Amniotic epithelial cell (primary cell): ENCODE measurements around the gene WNT5A.

Experiments used
- DNase-seq: peaks from one replicate; pipeline ENCODE4 v3.0.0-alpha.2; 2010; ENCODE audit warnings: low read depth

WNT5A gene

GRCh38 chr3:55481744-55482495 is 5.2 kb downstream of the WNT5A start:
- peak; percentile 55 for DNase-seq

DNA sequence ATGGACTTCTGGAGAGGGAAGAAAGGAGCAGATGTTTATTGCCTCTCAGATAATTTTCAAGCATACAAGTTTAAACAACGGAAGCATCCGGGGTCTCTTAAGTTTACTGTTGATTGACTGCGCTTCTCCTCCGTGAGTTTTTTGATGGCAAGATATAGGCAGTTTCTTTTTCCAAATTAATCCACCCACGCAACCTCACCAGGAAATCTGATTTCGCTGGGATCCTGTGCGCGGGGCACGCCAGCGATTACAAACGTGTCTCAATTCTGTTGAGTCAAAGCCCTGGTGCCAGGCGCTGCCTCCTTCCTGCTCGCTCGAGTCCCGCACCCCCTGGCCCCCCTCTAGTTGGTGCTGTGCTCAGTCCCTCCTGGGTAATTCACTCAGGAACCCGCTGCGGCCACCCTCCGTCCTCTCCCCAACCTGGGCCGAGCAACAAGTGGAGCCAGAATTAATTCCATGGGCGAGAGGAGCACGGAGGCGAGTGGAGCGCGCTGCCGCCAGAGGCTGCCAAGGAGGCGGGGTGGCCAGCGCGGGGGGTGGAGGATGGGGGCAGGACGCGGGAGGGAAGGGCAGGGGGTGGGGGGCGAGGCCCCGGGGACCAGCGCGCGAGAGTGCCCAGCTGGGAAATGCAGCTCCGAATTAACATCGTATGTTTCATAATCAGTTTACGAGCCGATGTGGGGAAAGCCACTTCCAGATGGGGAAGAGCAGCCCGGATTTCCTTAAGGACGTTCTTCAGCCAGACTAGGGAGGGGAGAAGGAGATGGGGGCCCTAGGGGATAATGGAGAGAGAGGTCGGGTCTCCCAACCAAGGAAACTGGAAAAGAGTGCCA is 6.0 kb downstream of the WNT5A start:
- peak; percentile 88 for DNase-seq

DNA sequence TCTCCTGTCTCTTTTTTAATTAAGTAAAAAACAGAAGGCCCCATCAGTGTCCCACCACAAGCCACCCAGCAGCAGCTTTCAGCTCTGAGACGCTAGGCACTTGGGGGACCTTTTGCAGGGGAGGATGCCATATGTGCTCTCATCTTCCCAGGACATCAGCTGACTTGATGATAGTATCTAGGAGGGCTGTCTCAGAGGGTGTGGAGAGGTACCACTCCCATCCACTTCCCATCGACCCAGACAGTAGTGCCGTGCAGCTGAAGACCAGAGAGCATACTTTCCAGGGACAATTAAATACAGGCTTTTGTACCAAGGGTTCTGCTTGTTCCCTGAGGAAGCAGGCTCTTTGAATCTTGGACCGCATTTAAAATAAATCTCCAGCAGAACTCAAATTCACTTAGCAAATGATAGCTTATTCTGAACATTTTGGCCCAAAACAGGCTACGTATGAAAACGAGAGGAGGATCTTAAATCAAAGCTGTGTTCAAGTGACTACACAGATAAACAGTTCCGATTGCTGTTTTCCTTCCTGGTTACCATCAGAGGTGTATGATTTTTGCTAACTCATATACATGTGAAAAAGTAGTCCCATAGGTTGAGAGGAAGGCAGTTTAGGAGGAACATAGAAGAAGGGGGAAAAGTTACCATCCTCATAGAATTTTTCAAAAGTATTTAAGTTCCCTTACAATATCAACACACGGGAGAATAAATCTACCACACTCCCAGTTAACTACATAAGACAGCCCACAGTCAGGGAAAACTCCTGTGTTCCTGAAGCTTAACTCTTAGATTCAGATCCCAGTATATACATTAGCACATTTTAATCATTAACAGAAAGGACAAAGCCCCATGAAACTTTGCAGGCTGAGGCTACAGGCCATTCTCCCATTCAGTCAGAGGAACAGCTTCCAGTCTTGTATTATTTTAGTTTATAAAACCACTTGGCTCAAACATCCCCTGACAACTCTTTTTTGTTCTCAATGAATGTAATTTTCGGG is 9.5 kb downstream of the WNT5A start:
- no peak for DNase-seq

- peak; percentile 91 for DNase-seq
These were observed 10.6 kb downstream of the WNT5A start for GRCh38 chr3:55476515-55476914.

DNA sequence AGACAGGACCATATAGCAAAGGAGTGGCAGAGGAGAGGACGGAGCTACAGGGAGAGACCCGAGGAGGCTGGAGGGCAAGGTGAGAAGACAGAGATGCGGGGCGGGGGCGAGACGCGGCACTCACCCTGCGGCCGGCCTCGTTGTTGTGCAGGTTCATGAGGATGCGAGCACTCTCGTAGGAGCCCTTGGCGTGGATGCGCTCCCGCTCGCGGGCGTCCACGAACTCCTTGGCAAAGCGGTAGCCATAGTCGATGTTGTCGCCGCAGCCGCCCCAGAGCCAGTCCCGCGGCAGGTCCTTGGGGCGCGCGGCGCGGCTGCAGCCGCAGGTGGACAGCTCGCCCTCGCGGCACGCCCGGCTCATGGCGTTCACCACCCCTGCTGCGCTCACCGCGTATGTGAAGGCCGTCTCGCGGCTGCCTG is 12.9 kb downstream of the WNT5A start:
- no peak for DNase-seq

DNA sequence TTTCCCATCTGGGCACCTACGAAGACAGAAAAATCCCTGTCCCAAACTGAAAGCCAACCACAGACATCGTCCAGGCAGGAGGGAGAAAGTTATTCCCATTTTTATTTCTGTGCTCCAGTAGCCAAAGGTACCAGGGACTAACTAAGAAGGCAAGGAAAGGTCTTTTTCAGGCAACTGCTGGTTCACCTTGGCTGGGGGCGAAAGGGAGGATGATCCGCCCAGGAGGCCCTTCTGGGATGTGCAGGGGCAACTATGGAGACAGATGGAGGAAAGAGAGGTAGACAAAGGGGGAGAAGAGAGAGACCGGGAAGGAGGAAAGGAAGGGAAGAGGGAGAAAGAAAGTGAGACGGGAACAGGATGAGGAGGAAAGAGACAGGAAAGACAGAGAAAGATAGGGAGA is 13.3 kb downstream of the WNT5A start:
- DNase-seq = no peak

DNA sequence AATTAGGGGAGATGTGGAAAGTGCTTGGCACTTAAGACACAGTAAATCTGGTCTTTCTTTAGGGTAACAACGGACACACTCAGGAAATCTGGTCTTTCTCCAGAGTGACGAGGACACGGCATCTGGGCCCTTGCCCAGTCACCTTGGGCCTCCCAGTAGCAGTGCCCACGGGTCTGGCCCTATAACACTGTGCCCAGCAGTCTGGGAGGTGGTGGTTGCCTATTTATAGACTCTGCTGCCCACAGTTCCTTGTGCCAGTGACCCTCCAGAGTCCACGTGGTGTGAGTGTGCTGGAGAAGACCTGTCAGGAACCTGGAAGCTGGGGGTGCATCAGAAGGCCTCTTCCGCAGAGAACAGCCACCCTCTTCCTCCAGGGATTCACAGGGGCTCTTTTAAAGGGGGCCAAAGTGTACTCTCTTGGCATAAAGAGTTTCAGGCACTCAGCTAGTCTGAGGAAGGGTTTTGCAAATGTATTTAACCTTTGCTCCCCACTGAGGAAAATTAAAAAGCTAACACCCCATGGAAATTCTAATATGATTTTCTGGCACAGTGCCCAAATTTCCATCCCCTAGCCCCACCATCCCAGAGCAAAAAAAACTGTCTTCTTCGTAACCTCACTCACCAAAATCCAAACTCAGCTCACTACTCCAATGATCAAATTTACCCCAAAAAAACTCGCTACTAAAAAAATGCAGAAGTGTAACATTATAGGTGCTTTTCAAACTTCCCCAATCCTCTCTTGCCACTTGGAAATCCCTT is 15.4 kb downstream of the WNT5A start:
- DNase-seq = no peak

GRCh38 chr3:55471084-55471483 is 16.0 kb downstream of the WNT5A start:
- no peak for DNase-seq

DNA sequence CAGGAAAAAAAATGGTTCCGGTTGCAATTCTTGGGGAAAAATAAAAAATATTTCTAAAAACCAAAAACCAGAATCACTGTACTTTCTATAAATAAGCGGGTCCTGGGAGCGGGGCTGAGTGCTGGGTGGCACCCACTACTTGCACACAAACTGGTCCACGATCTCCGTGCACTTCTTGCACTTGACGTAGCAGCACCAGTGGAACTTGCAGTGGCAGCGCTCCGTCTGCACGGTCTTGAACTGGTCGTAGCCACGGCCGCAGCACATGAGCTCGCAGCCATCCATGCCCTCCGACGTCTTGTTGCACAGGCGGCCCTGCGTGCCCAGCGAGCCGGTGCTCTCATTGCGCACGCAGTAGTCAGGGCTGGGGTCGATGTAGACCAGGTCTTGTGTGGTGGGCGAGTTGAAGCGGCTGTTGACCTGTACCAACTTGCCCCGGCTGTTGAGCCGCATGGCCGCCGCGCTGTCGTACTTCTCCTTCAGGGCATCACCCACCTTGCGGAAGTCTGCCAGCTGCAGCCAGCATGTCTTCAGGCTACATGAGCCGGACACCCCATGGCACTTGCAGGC is 17.1 kb downstream of the WNT5A start:
- no peak for DNase-seq

DNA sequence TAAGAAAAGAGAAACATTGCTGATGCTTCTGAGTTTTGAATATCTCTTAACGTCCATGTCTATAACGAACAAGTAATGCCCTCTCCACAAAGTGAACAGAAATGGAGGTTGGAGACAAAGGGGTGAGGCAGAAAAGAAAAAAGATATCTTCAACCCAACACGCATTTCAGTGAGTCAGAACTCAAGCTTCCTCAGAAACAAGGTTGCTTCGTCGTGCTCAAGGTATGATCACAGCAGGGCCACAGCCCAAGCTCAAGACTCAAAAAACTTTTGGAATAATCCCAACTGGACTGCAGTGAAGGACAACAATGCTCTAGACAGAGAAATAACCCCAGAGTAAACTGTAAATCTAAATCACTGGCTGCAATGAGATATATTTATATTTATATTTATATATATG is 18.9 kb downstream of the WNT5A start:
- peak; percentile 55 for DNase-seq

- peak; percentile 61 for DNase-seq
These were observed 20.0 kb downstream of the WNT5A start for GRCh38 chr3:55467099-55467498.

DNA sequence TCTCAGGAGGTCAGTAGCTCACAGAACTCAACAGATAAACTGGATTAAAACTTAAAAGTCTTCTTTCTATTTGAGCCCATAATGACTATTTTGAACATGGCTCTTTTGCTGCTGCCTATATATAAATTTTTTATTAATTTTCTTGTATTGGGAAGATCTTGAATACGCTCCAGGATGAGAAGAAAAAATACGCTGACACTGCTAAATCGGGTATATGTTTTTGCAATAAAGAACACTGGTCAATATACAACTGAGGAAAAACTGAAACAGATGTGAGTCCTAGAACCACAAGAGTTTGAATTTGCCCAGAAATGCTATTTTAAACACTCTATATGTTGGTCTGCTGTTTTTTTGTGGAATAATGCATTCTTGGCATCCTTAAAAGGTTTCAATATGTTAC is 20.6 kb downstream of the WNT5A start:
- no peak for DNase-seq

- peak; percentile 82 for DNase-seq
These were observed 25.2 kb downstream of the WNT5A start for GRCh38 chr3:55461896-55462295.

GRCh38 chr3:55459838-55460237 is 27.3 kb downstream of the WNT5A start:
- DNase-seq = no peak

DNA sequence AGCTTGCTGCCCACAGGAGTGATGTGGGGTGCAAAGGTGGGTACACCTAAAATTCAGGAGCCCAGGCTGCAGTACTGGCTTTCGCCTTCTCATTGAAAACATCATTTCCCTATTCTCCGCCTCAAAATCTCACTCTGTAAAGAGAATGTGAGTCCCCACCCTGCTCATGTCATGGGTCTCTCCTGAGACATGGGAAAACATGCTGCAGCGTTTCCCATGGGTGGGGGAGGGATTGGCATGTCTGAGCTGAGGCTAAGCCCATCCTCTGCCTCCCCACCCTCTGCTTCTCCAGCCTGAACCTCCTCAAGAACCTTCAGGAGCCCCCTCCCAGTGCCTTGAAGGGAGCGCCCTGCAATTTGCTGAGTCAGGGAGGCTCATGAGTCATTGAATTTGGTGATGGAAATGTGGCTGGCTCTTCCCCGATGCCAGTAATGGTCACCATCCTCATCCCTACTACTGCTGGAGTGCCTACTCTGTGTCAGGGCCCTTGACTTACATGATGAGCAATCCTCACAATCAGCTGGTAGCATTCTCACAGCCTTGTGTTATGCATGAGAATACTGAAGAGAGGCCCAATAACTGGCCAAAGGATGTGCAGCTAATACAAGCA is 28.8 kb downstream of the WNT5A start:
- DNase-seq = no peak

- DNase-seq = no peak
These were observed 31.2 kb downstream of the WNT5A start for GRCh38 chr3:55455915-55456314.

DNA sequence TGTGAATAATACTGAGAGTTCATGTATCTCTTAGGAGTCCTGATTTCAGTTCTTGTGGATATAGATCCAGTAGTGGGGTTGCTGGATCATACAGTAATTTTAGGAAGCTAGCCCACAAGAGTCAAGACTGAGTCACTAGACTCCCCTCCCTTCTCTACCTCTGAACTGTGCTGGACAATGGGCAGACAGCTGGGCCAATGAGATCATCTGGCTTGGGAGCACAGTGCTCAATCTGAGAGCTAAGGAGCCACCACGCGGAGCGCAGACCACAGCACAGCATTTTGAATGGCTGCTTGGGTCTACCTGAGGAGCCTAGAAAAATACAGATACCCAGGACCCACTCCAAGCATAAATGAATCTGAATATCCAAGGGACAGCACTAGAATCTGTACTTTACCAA is 32.5 kb downstream of the WNT5A start:
- DNase-seq = no peak

DNA sequence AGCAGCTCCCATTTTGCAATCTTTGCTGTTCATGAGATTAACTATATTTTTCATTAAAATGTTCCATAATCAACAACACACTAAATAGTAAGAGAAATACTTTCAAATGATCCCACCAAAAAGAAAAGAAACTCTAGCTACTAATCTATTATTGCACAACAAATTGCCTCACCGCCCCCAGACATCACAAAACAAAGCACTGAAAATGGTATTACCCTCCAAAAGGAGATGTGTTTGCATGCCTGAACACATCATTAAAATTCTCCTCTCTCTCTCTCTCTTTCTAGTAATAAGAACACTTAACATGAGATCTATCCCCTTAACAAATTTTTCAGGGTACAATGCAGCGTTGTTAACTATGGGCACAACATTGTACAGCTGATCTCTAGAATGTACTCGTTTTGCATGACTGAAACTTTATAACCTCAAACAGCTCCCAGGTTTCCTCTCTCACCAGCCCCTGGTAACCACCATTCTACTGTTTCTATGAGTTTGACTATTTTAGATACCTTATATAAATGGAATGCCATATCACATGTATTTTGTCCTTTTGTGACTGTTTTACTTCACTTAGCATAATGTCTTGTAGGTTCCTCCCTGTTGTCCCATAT is 33.1 kb downstream of the WNT5A start:
- DNase-seq = no peak

DNA sequence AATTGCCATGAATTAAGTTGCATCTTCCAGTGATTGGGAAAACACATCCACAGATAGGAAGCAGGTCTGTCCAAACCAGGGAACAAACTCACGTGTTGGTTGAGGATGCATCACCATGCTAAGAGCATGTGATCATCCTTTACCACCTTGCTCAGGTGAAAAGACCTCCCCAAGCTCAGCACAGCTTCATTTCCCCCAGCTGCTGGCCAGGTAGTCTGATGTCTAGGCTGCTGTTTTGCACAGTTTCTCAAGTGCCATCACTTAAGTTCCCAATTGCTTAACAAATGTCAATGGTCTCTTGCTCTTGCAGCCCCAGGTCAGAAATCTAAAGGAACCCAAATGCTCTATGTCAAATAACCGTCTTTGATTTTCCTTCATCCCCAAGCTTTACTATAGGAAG is 34.2 kb downstream of the WNT5A start:
- no peak for DNase-seq

DNA sequence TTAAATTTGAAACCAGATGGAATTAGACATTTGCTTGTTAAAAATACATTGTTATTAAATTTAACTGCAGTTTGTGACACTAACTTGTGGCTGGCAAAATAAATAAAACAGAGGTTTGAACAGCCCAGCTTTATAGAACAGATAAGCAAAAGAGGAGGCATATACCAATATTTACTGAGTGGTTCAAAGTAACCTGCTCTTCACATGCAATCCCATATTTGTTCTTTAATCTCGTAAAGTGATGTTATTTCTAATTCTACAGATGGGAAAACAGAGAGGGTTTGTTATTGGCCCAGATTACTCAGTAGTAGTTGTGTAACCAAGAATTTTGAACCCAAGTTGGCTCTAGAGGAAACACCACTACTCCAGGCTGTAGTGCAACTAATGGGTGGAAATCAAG is 37.6 kb downstream of the WNT5A start:
- no peak for DNase-seq
